HG03558 (cell line): ENCODE measurements around the gene HCAR1.
"Not testable (repeated sequence)": the region's sequence is repeated elsewhere in the genome, so short reads cannot be mapped to it uniquely, and the experiment has no call there.

ENCODE experiments used
- ATAC-seq: cut with Tn5 transposase; IDR thresholded peaks from one replicate; pipeline ENCODE4 v1.9.1; 2021; ENCODE audit warnings: moderate number of reproducible peaks; ENCODE audit not compliant: unreplicated experiment; ENCODE audit errors: extremely low read depth

The HCAR1 gene, protein sequence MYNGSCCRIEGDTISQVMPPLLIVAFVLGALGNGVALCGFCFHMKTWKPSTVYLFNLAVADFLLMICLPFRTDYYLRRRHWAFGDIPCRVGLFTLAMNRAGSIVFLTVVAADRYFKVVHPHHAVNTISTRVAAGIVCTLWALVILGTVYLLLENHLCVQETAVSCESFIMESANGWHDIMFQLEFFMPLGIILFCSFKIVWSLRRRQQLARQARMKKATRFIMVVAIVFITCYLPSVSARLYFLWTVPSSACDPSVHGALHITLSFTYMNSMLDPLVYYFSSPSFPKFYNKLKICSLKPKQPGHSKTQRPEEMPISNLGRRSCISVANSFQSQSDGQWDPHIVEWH

GRCh38 chr12:122730215-122731014 is at the start of gene HCAR1:
TSS of gene HCAR1 (minus strand) at chr12:122730844. CDS start at chr12:122730339, 505 bp downstream.
- no peak for ATAC-seq

DNA sequence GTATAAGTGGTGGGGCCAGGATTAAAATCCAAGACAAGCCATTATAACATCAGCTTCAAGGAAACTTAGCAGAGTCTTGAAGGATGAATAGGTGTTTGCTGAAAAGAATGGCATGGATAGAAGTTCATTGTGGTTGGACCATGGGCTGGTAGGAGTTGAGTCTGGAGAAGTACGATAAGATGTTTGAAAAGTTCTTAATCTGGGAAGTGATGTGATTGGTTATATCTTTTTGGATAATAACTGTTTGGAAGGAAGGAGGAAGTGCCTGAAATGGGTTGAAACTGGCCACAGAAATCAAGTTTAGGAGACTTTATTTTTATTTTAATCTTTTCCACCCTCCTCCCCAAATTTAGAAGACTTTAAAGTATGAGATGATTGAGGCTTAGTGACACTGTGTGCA is 26.9 kb upstream of the HCAR1 start:
- no peak for ATAC-seq

DNA sequence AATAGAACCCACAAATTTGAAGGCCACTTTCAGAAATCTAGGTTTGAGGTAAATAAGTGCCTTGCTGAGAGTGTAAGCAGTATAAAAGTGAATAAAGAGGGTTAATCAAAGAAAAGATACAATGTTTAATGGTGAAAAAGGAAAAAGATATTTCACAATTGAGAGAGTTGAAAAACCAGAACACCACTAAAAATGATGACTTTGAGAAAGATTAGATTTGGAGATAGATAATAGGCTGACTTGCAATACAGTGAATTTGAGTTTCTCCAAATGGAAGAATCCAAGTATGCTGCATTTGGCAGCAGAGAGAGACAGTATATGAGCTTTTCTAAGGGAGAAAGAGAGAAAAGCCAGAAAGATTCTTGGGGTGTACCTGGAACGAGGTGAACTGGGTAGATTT is 24.1 kb upstream of the HCAR1 start:
- no peak for ATAC-seq

DNA sequence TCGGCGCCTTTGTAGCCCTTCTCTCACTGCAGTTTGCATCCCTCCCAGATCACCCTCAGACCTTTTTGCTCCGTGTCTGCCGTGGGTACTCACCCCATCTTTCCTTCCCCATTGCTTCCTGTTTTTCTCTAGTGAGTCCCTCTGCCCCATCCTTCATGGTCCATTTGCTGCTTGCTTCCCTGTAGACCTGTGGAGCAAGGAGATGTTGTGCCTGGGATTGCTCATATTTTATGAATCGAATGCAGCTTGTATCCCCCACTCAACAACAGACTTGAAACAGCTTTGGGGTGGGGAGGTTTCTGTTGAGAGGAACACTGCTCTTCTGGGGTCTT is 22.6 kb upstream of the HCAR1 start:
- ATAC-seq: no peak

DNA sequence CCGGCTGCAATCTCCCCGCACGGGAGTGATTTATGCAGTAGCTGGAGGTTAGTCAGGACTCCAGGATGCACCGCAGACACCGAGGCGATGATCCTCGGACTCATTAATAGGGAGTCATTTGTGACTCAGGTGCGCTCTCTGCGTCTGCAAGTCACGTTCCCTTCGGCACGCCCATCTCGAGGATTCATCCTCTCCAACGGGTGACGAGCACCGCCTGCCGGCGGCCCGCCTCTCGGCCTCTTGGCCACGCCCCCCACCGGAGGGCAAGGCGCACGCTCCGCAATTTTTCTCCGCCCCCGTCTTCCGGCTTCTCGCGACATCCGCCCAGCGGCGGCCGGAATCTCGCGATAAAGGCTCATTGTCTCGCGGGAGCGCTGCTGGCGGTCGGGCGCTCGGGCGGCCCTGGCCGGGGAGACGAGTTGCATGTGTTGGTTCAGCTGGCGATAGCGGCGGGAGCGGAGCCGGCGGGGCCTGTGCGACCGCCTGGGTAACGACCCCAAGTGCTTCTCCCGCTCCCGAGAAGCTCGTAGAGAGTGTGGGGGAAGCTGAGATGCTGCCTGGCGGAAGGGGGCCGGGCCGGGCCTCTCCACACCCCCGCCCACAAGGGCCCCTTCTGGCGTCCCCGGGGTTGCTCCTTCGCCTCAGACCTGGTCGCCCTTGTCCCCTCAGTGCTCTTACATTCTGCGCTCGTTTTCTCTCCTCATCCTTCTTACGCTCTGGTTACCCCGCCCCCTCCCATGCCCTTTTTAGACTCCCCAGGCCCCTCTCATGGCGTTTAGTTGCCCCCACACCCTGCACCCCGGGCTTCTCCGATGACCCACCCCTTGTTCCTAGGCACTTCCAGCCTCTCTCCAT is 22.0 kb upstream of the HCAR1 start, which contains the start of gene DENR:
Gene DENR, plus strand, starts transcription at position 361 of the 855 bp plus-strand sequence. CDS start 878 bp downstream, outside the sequence.
- peak; percentile 85 for ATAC-seq

DNA sequence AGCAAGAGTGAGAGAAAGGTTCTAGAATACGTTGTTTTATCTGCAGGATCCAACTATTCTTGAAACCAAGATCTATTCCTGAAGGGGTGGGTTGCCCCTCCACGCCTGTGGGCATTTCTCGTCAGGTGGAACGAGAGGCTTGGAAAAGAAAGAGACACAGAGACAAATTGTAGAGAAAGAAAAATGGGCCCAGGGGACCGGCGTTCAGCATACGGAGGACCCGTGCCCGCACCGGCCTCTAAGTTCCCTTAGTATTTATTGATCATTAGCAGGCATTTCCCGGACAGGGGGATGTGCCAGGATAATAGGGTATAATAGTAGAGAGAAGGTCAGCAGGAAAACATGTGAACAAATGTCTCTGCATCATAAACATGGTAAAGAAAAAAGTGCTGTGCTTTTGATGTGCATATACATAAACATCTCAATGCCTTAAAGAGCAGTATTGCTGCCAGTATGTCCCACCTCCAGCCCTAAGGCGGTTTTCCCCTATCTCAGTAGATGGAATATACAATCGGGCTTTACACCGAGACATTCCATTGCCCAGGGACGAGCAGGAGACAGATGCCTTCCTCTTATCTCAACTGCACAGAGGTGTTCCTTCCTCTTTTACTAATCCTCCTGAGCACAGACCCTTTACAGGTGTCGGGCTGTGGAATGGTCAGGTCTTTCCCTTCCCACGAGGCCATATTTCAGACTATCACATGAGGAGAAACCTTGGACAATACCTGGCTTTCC is 20.3 kb upstream of the HCAR1 start:
- ATAC-seq: not testable (repeated sequence)

- ATAC-seq: no peak
Measured at GRCh38 chr12:122749569-122750332, 19.1 kb upstream of the HCAR1 start.

DNA sequence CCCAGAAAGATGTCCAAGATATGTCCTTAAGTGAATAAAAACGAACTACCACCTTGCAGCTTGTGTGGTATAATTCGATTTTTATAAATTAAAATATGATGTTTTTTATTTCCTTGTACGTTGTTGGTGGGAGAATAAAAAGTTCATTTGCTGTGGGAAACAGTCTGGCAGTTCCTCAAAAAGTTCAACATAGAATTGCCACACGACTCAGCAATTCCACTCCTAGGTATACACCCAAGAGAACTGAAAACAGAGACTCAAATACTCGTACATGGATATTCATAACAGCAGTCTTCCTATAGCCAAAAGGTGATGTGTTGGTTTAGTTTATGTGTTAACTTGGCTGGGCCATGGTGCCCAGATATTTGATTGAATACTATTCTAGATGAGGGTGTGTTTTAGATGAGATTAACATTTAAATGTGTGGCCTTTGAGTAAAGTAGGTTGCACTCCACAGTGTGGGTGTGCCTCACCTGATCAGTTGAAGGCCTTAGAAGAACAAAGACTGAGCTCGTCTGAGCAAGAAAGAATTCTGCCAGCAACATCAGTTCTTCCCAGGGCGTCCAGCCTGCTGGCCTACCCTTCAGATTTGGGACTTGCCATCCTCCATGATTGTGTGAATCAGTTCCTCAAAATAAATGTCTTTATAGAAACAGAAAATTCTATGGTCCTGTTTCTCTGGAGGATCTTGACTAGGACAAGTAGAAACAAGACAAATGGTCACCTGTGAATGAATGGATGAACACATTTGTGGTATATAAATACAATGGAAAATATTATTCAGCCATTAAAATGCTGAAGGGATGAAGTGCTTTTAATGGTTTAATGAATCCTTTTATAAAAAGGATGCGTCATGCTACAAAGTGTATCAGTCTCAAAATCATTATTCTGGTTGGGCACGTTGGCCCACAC is 16.8 kb upstream of the HCAR1 start:
- no peak for ATAC-seq

GRCh38 chr12:122743895-122744525 is 13.4 kb upstream of the HCAR1 start:
- no peak for ATAC-seq

DNA sequence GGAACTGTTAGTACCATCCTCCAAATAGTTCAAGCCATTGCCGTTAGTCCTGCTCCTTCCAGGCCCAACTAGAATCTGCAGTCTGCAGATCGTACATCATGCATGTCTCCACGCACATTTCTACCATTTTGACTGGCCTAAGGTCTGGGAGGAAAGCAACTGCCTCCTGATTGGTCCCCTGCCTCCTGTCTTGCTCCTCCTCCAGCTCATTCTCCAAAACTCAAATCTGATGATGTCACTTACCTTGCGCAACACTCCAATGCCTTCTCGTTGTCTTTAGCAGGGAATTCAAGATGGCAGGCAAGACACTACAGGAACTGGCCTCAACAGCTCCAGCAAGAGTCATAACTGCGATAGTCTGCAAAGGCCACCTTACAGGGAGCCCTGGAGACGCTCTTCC is 9.7 kb upstream of the HCAR1 start:
- no peak for ATAC-seq

DNA sequence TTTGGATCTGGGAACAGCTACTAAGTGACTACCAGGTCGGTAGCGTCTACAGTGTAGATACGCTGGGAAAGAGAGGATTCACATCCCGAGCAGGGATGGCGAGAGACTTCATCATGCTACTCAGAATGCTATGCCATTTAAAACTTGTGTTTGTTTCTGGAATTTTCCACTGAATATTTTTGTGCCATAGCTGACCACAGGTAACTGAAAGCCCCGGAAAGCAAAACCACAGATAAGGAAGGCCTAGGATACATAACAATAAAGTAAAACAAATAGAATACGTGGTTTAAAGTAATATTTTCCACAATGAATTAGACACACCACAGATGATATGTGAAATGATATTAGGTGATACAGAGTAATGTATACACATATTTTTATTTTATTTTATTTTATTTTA is 7.9 kb upstream of the HCAR1 start:
- ATAC-seq: no peak

DNA sequence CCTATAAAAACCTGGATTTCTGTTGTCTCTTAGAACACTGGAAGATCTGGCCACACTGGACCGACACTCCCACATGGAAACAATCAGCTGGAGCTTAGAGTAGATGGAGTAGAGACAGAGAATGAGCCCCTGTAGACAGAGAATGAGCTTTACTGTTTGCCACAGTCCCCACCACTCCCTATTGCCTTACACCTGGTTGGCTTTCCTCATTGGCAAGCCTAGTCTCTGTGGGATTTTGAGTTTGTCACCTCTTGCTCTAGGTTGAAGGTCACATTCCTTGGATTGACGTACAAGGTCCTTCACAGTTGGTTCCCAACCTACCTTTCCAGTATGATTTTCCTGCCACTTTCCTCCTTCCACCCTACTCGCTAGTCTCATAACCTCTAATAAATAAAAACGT is 2.0 kb upstream of the HCAR1 start:
- no peak for ATAC-seq

DNA sequence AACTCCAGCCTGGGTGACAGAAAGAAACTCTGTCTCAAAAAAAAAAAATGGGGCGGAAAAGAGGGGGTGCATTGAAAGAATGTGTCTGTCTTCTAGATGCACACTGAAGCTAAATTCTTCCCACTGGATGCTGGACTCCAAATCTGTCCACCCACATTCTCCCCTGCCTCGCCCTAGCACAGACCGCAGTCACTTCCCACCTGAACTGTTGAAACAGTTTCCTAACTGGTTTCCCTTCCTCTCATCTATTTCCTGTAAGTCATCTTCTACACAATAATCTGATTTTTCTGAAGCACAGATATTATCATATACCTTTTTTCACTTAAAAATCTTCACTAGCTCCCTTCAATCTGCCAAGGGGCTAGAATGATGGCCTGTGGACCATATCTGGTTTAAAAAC is 1.5 kb upstream of the HCAR1 start:
- ATAC-seq: no peak

DNA sequence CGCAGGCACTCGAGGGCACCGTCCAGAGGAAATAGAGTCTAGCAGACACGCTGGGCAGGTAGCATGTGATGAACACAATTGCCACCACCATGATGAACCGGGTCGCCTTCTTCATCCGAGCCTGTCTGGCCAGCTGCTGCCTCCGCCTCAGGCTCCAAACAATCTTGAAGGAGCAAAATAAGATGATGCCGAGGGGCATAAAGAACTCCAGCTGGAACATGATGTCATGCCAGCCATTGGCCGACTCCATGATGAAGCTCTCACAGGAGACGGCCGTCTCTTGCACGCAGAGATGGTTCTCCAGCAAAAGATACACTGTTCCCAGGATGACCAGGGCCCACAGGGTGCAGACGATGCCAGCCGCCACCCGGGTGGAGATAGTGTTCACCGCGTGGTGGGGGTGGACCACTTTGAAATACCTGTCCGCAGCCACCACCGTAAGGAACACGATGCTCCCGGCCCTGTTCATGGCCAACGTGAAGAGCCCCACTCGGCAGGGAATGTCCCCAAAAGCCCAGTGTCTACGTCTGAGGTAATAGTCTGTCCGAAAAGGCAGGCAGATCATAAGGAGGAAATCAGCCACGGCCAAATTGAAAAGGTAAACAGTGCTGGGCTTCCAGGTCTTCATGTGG is 945 bp downstream of the HCAR1 start:
- no peak for ATAC-seq

GRCh38 chr12:122726080-122726558 is 4.5 kb downstream of the HCAR1 start:
- no peak for ATAC-seq

DNA sequence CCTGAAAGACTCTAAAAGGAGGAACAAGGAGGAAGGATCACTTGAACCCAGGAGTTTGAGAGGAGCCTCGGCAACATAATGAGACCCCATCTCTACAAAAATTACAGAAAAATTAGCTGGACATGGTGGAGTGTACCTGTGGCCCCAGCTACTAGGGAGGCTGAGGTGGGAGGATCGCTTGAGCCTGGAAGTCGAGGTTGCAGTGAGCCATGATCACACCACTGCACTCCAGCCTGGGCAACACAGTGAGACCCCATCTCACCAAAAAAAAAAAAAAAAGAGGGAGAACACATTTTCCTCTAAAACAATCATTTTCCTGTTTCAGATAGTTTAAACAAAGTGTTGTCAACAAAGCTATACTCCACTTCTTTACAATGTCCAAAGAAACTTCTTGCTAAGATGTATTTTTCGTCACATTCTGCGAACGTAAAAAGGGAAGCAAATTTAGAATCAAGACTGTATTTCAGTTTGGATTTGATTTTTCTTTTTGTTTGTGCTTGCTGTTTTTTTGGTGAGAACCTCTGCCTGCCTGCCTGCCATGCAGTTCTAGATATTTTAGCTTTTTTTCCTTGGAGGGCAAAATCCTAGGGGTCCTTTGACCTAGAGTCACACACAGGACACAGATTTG is 5.1 kb downstream of the HCAR1 start:
- ATAC-seq: no peak
